ENCODE measurements around the gene NEURL3. TPM values are rescaled to one million over a fixed set of nuclear protein-coding genes. Genes with fewer than 3 reads are reported as not detected.
A peak's percentile ranks its signal among the peaks of the same experiment; 100 is the strongest.

Gene NEURL3
- total RNA-seq, 4 donors from 2014 or later = 0.32 to 7.9 (median 7.0) TPM; not detected in 1

- 72% methylated on average over 9 of the region's 9 CpGs; no CpG with 5 or more reads in 1 of the 2 donors for WGBS, 2 donors (ENCODE audit: low coverage in 1 of 2)
Measured at GRCh38 chr2:96539215-96539920, 34.2 kb upstream of the NEURL3 start.

GRCh38 chr2:96538487-96539214 lies 33.5 kb upstream of the NEURL3 start:
- 30% methylated on average over 24 of the region's 24 CpGs; no CpG with 5 or more reads in 1 of the 2 donors for WGBS, 2 donors (ENCODE audit: low coverage in 1 of 2)
- peak; percentile 87 for DNase-seq
- Histone ChIP-seq H3K27ac (peak overlapping the region; percentile 97 to 99 (median 99)), H3K4me1 (peaks cover 18 to 70% (median 53%) of the 10 kb centered on the region in 4 donors), H3K9me3 (no peaks in the 10 kb centered on the region), H3K4me3 (peak overlapping the region in 3 of 4 donors; percentile 83 to 99 (median 98)), H3K27me3 (no peaks in the 10 kb centered on the region), H3K36me3 (no peaks in the 10 kb centered on the region)
- intact Hi-C loops (cut with DNase I; ENCODE audit: low total_unique reads) = no loop called here
- in situ Hi-C loops (cut with MboI; ENCODE audit: low pct_ligation_motif_present in 1 of 4, low pct_unique_long_range_greater_than_20kb in 1 of 4, low sequenced_read_pairs in 3 of 4) = no loop called here
- TF ChIP-seq CTCF (IDR thresholded peaks at IDR 0.05) (no peak), EP300 (IDR thresholded peaks at IDR 0.05; ENCODE audit: low read depth) (peak; percentile 40), POLR2AphosphoS5 (IDR thresholded peaks at IDR 0.05) (peak; percentile 67 to 77 (median 76)), POLR2A (IDR thresholded peaks at IDR 0.05) (peak; percentile 61)

More at GRCh38 chr2:96539215-96539920, 34.2 kb upstream of the NEURL3 start:
- no peaks in the 10 kb centered on the region for H3K36me3 ChIP-seq
- peaks cover 11 to 63% (median 46%) of the 10 kb centered on the region in 4 donors for H3K4me1 ChIP-seq
- H3K27ac ChIP-seq = peak overlapping the region; percentile 47 to 99 (median 98)
- in situ Hi-C loops (cut with MboI; ENCODE audit: low pct_ligation_motif_present in 1 of 4, low pct_unique_long_range_greater_than_20kb in 1 of 4, low sequenced_read_pairs in 3 of 4) (no loop called here), intact Hi-C loops (cut with DNase I; ENCODE audit: low total_unique reads) (no loop called here)
- H3K27me3 ChIP-seq = no peaks in the 10 kb centered on the region
- TF ChIP-seq POLR2AphosphoS5 (IDR thresholded peaks at IDR 0.05) (no peak), CTCF (IDR thresholded peaks at IDR 0.05) (no peak), POLR2A (IDR thresholded peaks at IDR 0.05) (no peak), EP300 (IDR thresholded peaks at IDR 0.05; ENCODE audit: low read depth) (no peak)
- H3K9me3 ChIP-seq = no peaks in the 10 kb centered on the region
- peak overlapping the region in 2 of 4 donors; percentile 98 to 99 for H3K4me3 ChIP-seq
- DNase-seq = no peak

GRCh38 chr2:96537734-96538486 lies 32.8 kb upstream of the NEURL3 start:
- H3K27ac ChIP-seq = peak overlapping the region; percentile 97 to 99 (median 99)
- no peak for DNase-seq
- WGBS, 2 donors (ENCODE audit: low coverage in 1 of 2) = 12% methylated on average over 9 of the region's 36 CpGs; no CpG with 5 or more reads in 1 of the 2 donors
- H3K4me3 ChIP-seq = peak overlapping the region; percentile 83 to 99 (median 98)
- H3K36me3 ChIP-seq = no peaks in the 10 kb centered on the region
- no peaks in the 10 kb centered on the region for H3K27me3 ChIP-seq
- no peaks in the 10 kb centered on the region for H3K9me3 ChIP-seq
- peaks cover 23 to 74% (median 61%) of the 10 kb centered on the region in 4 donors for H3K4me1 ChIP-seq
- in situ Hi-C loops (cut with MboI; ENCODE audit: low pct_ligation_motif_present in 1 of 4, low pct_unique_long_range_greater_than_20kb in 1 of 4, low sequenced_read_pairs in 3 of 4) = no loop called here
- intact Hi-C loops (cut with DNase I; ENCODE audit: low total_unique reads) = no loop called here
- no peak for TF ChIP-seq CTCF (IDR thresholded peaks at IDR 0.05)
- no peak for TF ChIP-seq POLR2A (IDR thresholded peaks at IDR 0.05)
- TF ChIP-seq POLR2AphosphoS5 (IDR thresholded peaks at IDR 0.05) = no peak
